NCI-H460 (cell line): ENCODE data around the gene PNMA6E. TPM values are rescaled to one million over a fixed set of nuclear protein-coding genes. Genes with fewer than 3 reads are reported as not detected.

ENCODE experiments used
- DNase-seq: peaks from one replicate; pipeline ENCODE4 v3.0.0-alpha.2; 2016; ENCODE audit warnings: low read depth; ENCODE audit errors: extremely low read depth
- polyA plus RNA-seq: library from polyadenylated mRNA; depleted of rRNA; stranded (reverse); fragments of >200 nt; gene quantifications from 2 replicates; pipeline ENCODE4 v1.2.3, GENCODE V29; 2014; cell fraction: nucleus; rRNA removed
- total RNA-seq: library from RNA; depleted of rRNA; stranded (reverse); fragments of >200 nt; shearing (Covaris generic); gene quantifications from 2 replicates; pipeline ENCODE4 v1.2.3, GENCODE V29; 2014; rRNA removed

Gene PNMA6E
- total RNA-seq: not detected in 2 replicates
- polyA plus RNA-seq: not detected in 2 replicates

- no peak for DNase-seq
These were observed at the start of gene PNMA6E for GRCh38 chrX:153401133-153401764. Gene PNMA6E (minus strand): TSS chrX:153401350. CDS start chrX:153398849, 2,501 bp downstream.

- DNase-seq: no peak
These were observed 49.8 kb upstream of the PNMA6E start for GRCh38 chrX:153450949-153451277.

GRCh38 chrX:153450114-153450948 is 49.2 kb upstream of the PNMA6E start:
- no peak for DNase-seq

- DNase-seq: no peak
These were observed 48.4 kb upstream of the PNMA6E start for GRCh38 chrX:153449368-153450113.

GRCh38 chrX:153448556-153449367 is 47.6 kb upstream of the PNMA6E start:
- no peak for DNase-seq

GRCh38 chrX:153447581-153447960 is 46.4 kb upstream of the PNMA6E start:
- no peak for DNase-seq

GRCh38 chrX:153446950-153447580 is 45.9 kb upstream of the PNMA6E start:
- no peak for DNase-seq

- no peak for DNase-seq
These were observed 45.4 kb upstream of the PNMA6E start for GRCh38 chrX:153446636-153446936.

GRCh38 chrX:153445856-153446635 is 44.9 kb upstream of the PNMA6E start, which contains the start of gene TREX2:
Gene TREX2 (minus strand): TSS chrX:153446056. CDS start chrX:153445430, 626 bp downstream.
- DNase-seq: no peak

- DNase-seq: no peak
These were observed 44.1 kb upstream of the PNMA6E start for GRCh38 chrX:153445106-153445855.

- no peak for DNase-seq
These were observed 43.3 kb upstream of the PNMA6E start for GRCh38 chrX:153444333-153445011.

- DNase-seq: no peak
These were observed 42.6 kb upstream of the PNMA6E start for GRCh38 chrX:153443476-153444332.

- DNase-seq: no peak
These were observed 41.3 kb upstream of the PNMA6E start for GRCh38 chrX:153442463-153442862.

- DNase-seq: no peak
These were observed 40.8 kb upstream of the PNMA6E start for GRCh38 chrX:153441981-153442380.

- no peak for DNase-seq
These were observed 40.1 kb upstream of the PNMA6E start for GRCh38 chrX:153441296-153441695.

- no peak for DNase-seq
These were observed 39.5 kb upstream of the PNMA6E start for GRCh38 chrX:153440556-153441135.

- DNase-seq: no peak
These were observed 38.8 kb upstream of the PNMA6E start for GRCh38 chrX:153439977-153440376.
